Endothelial cell of umbilical vein (primary cell): ENCODE data around the gene IL22RA1. TPM values are rescaled to one million over a fixed set of nuclear protein-coding genes. Genes with fewer than 3 reads are reported as not detected.

Source experiments
- BruUV-seq: library from RNA; stranded (reverse); fragments of 400-500 nt; replicated peaks from 2 replicates; lab custom pipeline; 2021; lab: Mats Ljungman, UMichigan
- CTCF ChIA-PET: fragments of 300-600, 350-600 bp; sonication (Branson Sonifier 250); formaldehyde crosslinking; loops from one replicate; lab custom pipeline; 2021; ENCODE audit warnings: antibody characterized with exemption, inconsistent platforms; lab: Charles Lee
- POLR2A ChIA-PET: fragments of 300-600, 350-600 bp; sonication (Branson Sonifier 250); formaldehyde crosslinking; loops from one replicate; lab custom pipeline; 2021; ENCODE audit warnings: antibody characterized with exemption, inconsistent platforms; lab: Charles Lee
- DNase-seq: peaks from one replicate; pipeline ENCODE4 v3.0.0-alpha.2; 2011; ENCODE audit warnings: low read depth, low spot score
- FAIRE-seq: peaks from 2 replicates; lab custom pipeline; 2011; peaks lifted over from hg19 to GRCh38; lab: Jason Lieb, UNC
- H2AFZ ChIP-seq: 2 replicates; pipeline ENCODE4 v1.6.0; 2012; ENCODE audit warnings: low read depth, low read length, control low read depth, inconsistent platforms
- H3K27ac ChIP-seq: 2 replicates; pipeline ENCODE4 v1.5.1; 2011; ENCODE audit warnings: low read depth, mild to moderate bottlenecking, control low read depth, low read length, moderate library complexity; ENCODE audit not compliant: insufficient read depth
- H3K27me3 ChIP-seq, 2 experiments: 2 replicates each; pipeline versions ENCODE4 v1.6.0 to v1.6.1; 2011; ENCODE audit warnings: low read length in 2 of 2, mixed read lengths in 1 of 2; ENCODE audit not compliant: control insufficient read depth in 2 of 2, insufficient read depth in 2 of 2
- H3K36me3 ChIP-seq, 2 experiments: 2 replicates in 1 of 2; 3 replicates in 1 of 2; pipeline ENCODE4 v1.5.1; 2011; ENCODE audit warnings: low read length in 2 of 2, mild to moderate bottlenecking in 1 of 2, moderate library complexity in 1 of 2; ENCODE audit not compliant: control insufficient read depth in 2 of 2, insufficient read depth in 2 of 2; ENCODE audit errors: extremely low read depth in 1 of 2
- H3K4me1 ChIP-seq: 3 replicates; pipeline ENCODE4 v1.5.1; 2011; ENCODE audit warnings: mild to moderate bottlenecking, low read length; ENCODE audit not compliant: control insufficient read depth, insufficient read depth; ENCODE audit errors: extremely low read depth
- H3K4me2 ChIP-seq: 2 replicates; pipeline ENCODE4 v1.6.1; 2011; ENCODE audit warnings: low read length, control low read depth, mixed read lengths; ENCODE audit not compliant: insufficient read depth
- H3K4me3 ChIP-seq, 3 experiments: fragments of 200-600 bp in 1 of 3; sonication (generic), shearing (Covaris generic) in 1 of 3; replicated peaks in 1 of 3; 2 replicates each; pipeline ENCODE4 v1.5.1; 2011 to 2016; ENCODE audit warnings: control low read depth in 3 of 3, low read length in 3 of 3, mild to moderate bottlenecking in 2 of 3, inconsistent platforms in 1 of 3, low read depth in 1 of 3, moderate library complexity in 1 of 3; ENCODE audit not compliant: insufficient read depth in 1 of 3
- H3K79me2 ChIP-seq: 2 replicates; pipeline ENCODE4 v1.6.0; 2012; ENCODE audit warnings: low read length, inconsistent platforms; ENCODE audit not compliant: control insufficient read depth, insufficient read depth
- H3K9ac ChIP-seq: replicated peaks from 2 replicates; pipeline ENCODE3; 2011; ENCODE audit warnings: low read length, control low read depth; ENCODE audit not compliant: insufficient read depth; ENCODE audit errors: extremely low read depth
- H3K9me1 ChIP-seq: replicated peaks from 3 replicates; pipeline ENCODE4 v1.6.0; 2011; ENCODE audit warnings: mild to moderate bottlenecking, low read length; ENCODE audit not compliant: control insufficient read depth, insufficient read depth; ENCODE audit errors: extremely low read depth
- H3K9me3 ChIP-seq: replicated peaks from 2 replicates; pipeline ENCODE4 v1.5.1; 2012; ENCODE audit warnings: low read length, inconsistent platforms; ENCODE audit not compliant: control insufficient read depth, insufficient read depth
- H4K20me1 ChIP-seq: replicated peaks from 2 replicates; pipeline ENCODE3; 2011; ENCODE audit warnings: mild to moderate bottlenecking, low read length; ENCODE audit not compliant: control insufficient read depth, insufficient read depth; ENCODE audit errors: extremely low read depth
- EZH2 ChIP-seq: IDR thresholded peaks from 2 replicates; pipeline ENCODE4 v1.6.1; 2012; ENCODE audit warnings: borderline replicate concordance, low read depth, mild to moderate bottlenecking, moderate library complexity, low read length, inconsistent platforms; ENCODE audit not compliant: severe bottlenecking
- FOS ChIP-seq: IDR thresholded peaks from 2 replicates; pipeline ENCODE4 v1.6.1; 2011; ENCODE audit warnings: mild to moderate bottlenecking, low read length, moderate library complexity, borderline replicate concordance; ENCODE audit not compliant: insufficient read depth
- GATA2 ChIP-seq: IDR thresholded peaks from 2 replicates; pipeline ENCODE4 v1.7.0; 2011; ENCODE audit warnings: low read depth, mild to moderate bottlenecking, moderate library complexity, mixed read lengths, low read length; ENCODE audit not compliant: insufficient read length, insufficient read depth
- JUN ChIP-seq: IDR thresholded peaks from 2 replicates; pipeline ENCODE4 v1.6.1; 2011; ENCODE audit warnings: borderline replicate concordance, low read depth; ENCODE audit not compliant: insufficient read length, insufficient read depth
- MYC ChIP-seq: IDR thresholded peaks from one replicate; pipeline ENCODE4 v1.6.1; 2011; ENCODE audit warnings: mild to moderate bottlenecking, low read depth, low read length
- POLR2A ChIP-seq: IDR thresholded peaks from 2 replicates; pipeline ENCODE4 v1.6.1; 2012; ENCODE audit warnings: low read depth, mild to moderate bottlenecking, control low read depth, low read length
- POLR2AphosphoS5 ChIP-seq: IDR thresholded peaks from 2 replicates; pipeline ENCODE4 v1.6.1; 2012; ENCODE audit warnings: low read depth, mild to moderate bottlenecking, control low read depth, low read length, moderate library complexity; ENCODE audit not compliant: insufficient read depth
- dilution Hi-C: fragments of 300-500 bp; cut with MboI; formaldehyde crosslinking; loops from one replicate; pipeline ENCODE4 v1.15.0; 2019; ENCODE audit warnings: low sequenced_read_pairs; ENCODE audit not compliant: extremely low pct_ligation_motif_present
- intact Hi-C: fragments of 100-400 bp; cut with micrococcal nuclease; formaldehyde crosslinking; loops from one replicate; pipeline ENCODE4 v1.10.0; 2022
- polyA plus RNA-seq, 4 experiments: library from polyadenylated mRNA; depleted of rRNA in 3 of 4; stranded (reverse) in 3 of 4; unstranded in 1 of 4; fragments of >200 nt; gene quantifications; 2 replicates each; pipeline versions ENCODE4 v1.2.1 to v1.2.3, GENCODE V29; 2011 to 2012; ENCODE audit warnings: missing spikeins in 1 of 4
- total RNA-seq: library from RNA; stranded (reverse); gene quantifications from 2 replicates; pipeline ENCODE4 v1.2.3, GENCODE V29; 2021
- TF ChIP-seq, protein P1 (sequence below): IDR thresholded peaks from 2 replicates; pipeline ENCODE4 v1.6.1; 2011; ENCODE audit not compliant: insufficient read depth, insufficient read length
- TF ChIP-seq, protein P2 (sequence below), 2 donors: IDR thresholded peaks; 1 replicate in 1 of 2; 2 replicates in 1 of 2; pipeline ENCODE4 v1.5.1; 2011; ENCODE audit warnings: low read length in 2 of 2, mild to moderate bottlenecking in 2 of 2, moderate library complexity in 2 of 2, control low read depth in 1 of 2, inconsistent platforms in 1 of 2, low read depth in 1 of 2; ENCODE audit not compliant: insufficient read depth in 1 of 2; ENCODE audit errors: extremely low read depth in 1 of 2

IL22RA1 gene
- total and polyA plus RNA-seq, 2 donors (not counting 3 experiments of a cell fraction or from before 2014, with no cell fraction given), result not detected

DNA sequence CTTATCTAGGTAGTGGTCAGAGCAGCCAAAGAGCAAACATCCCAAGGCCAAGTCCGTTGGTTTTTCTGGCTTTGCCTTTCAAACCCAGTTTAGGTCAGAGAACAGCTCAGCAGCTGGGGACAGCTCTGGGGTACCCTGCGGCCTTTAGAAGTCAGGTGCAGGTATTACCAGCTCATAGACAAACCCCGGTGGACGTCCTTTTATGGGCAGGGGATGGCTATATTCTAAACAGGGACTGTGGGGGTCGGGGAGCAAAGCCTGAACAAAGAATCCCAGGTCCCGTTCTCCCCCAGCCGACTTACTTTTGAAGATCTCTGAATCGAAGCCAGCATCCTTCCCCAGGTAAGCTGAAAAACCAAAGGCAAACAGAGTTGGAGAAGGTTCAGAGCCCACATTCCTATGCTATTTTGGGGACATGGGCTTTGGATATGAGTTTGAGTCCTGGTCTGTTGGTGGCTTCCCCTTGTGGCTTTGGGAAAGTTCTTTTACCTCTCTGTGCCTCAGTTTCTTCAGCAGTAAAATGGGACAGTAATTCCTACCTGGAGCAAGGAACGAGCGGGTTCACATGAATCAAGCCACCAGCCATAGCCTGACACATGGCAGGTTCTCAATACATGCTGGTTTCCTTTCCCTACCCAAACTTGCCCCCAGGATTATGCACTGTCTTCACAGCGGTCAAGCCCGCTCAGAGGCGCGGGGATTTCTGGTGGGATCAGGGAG lies 47.6 kb downstream of the IL22RA1 start:
- H3K79me2 ChIP-seq, result no peaks in the 10 kb centered on the region
- no peak overlapping the region for H3K27ac ChIP-seq
- no peaks in the 10 kb centered on the region for H3K9me3 ChIP-seq
- DNase-seq, result no peak
- H3K4me2 ChIP-seq, result no peak overlapping the region
- no peak overlapping the region for H3K9ac ChIP-seq
- H3K27me3 ChIP-seq, result no peaks in the 10 kb centered on the region
- intact Hi-C loops (no loop called here), dilution Hi-C loops (no loop called here)
- CTCF ChIA-PET, result interaction anchor here (0.6 to 1.4 kb wide), 3 partner anchors 13 to 68 kb away, joined by 3 to 4 read pairs (median 4); no protein-coding TSS in a partner anchor
- H3K9me1 ChIP-seq, result no peaks in the 10 kb centered on the region
- H4K20me1 ChIP-seq, result no peaks in the 10 kb centered on the region
- POLR2A ChIA-PET, result no interaction called here
- FAIRE-seq, result no peak
- no peaks in the 10 kb centered on the region for H3K4me1 ChIP-seq
- H3K36me3 ChIP-seq, result no peaks in the 10 kb centered on the region
- H2AFZ ChIP-seq, result no peak overlapping the region
- TF ChIP-seq MYC (no peak), POLR2A (no peak), EZH2 (no peak), JUN (no peak), FOS (no peak), POLR2AphosphoS5 (no peak), GATA2 (no peak)
- TF ChIP-seq, protein P1, sequence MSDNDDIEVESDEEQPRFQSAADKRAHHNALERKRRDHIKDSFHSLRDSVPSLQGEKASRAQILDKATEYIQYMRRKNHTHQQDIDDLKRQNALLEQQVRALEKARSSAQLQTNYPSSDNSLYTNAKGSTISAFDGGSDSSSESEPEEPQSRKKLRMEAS, result no peak
- TF ChIP-seq, protein P2, sequence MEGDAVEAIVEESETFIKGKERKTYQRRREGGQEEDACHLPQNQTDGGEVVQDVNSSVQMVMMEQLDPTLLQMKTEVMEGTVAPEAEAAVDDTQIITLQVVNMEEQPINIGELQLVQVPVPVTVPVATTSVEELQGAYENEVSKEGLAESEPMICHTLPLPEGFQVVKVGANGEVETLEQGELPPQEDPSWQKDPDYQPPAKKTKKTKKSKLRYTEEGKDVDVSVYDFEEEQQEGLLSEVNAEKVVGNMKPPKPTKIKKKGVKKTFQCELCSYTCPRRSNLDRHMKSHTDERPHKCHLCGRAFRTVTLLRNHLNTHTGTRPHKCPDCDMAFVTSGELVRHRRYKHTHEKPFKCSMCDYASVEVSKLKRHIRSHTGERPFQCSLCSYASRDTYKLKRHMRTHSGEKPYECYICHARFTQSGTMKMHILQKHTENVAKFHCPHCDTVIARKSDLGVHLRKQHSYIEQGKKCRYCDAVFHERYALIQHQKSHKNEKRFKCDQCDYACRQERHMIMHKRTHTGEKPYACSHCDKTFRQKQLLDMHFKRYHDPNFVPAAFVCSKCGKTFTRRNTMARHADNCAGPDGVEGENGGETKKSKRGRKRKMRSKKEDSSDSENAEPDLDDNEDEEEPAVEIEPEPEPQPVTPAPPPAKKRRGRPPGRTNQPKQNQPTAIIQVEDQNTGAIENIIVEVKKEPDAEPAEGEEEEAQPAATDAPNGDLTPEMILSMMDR (IDR thresholded peaks at IDR 0.05; ENCODE audit: extremely low read depth in 1 of 2, insufficient read depth in 1 of 2, low read depth in 1 of 2, low read length in 2 of 2), result no peak
- H3K4me3 ChIP-seq, result no peak overlapping the region
- BruUV-seq, result no TSS peak
